Measurements from ENCODE around the gene CELSR3. TPM values are rescaled to one million over a fixed set of nuclear protein-coding genes. Genes with fewer than 3 reads are reported as not detected.

Gene CELSR3
- total RNA-seq, 2 experiments from 2014 or later, result 20.9 to 24.0 TPM

DNA sequence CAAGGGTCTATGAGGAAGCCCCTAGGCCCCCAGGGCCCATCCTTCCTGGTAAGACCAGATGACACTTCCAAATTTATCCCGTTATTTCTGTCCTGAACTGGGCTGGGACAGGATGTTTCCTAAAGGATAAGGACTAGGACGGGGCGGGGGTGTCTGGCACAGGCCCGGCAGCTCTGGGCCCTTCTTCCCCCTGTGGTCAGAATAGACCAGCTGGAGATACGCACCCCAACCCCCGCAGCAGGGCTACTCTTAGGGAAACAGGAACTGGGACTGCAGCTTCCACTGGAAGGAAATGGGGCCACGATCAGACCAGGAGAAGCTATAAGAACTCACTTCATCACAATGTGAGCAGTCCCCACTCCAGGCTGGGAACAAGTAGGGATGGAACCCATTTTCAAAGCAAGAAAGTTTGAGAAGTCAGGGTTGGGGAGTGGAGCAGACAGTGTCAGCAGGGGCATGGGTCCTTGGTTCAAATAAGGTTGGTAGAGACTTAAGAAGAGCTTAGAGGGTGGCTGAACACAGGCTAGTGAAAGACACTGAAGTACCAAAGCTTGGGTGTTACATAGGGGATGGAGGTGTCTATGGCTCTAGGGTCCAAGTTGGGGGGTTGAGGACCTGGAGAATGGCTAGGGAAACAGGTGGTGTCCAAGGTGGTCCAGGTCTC lies 21.9 kb upstream of the CELSR3 start:
- ATAC-seq (no peak), DNase-seq (no peak)
- Mint-ChIP-seq H3K4me1 (peaks cover 23% of the 10 kb centered on the region), H3K36me3 (peaks cover 28% of the 10 kb centered on the region), H3K27ac (peak overlapping the region; percentile 67), H3K4me3 (peak overlapping the region; percentile 90), H3K27me3 (no peaks in the 10 kb centered on the region), H3K9me3 (ENCODE audit: low read depth) (no peaks in the 10 kb centered on the region)
- CTCF ChIA-PET, result interaction anchor here (0.7 to 1.5 kb wide), 15 partner anchors 11 to 374 kb away, joined by 3 to 7 read pairs (median 3); partner anchors contain the start of genes CELSR3, IP6K2, NDUFAF3 and UQCRC1

DNA sequence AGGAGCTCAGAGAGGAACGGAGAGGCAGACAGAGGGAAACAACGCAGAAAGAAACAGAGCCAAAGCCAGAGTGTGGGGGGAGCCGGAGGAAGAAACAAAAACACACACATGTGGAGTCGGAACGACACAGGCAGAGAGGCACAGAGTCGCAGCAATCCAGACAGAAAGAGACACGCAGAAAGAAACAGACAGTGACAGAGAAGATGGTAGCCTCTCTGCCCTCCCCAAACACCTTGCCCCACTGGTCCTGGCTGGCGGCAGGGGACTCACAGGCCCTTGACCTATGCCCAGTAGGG lies 21.3 kb upstream of the CELSR3 start:
- H3K36me3 Mint-ChIP-seq, result peaks cover 28% of the 10 kb centered on the region
- CTCF ChIA-PET, result interaction anchor here (0.8 to 1.5 kb wide), 11 partner anchors 12 to 373 kb away, joined by 3 to 9 read pairs (median 4); partner anchors contain the start of gene CELSR3
- ATAC-seq, result no peak
- no peaks in the 10 kb centered on the region for H3K9me3 Mint-ChIP-seq (ENCODE audit: low read depth)
- H3K4me3 Mint-ChIP-seq, result peak overlapping the region; percentile 36
- H3K27me3 Mint-ChIP-seq, result no peaks in the 10 kb centered on the region
- H3K4me1 Mint-ChIP-seq, result peaks cover 23% of the 10 kb centered on the region
- H3K27ac Mint-ChIP-seq, result peak overlapping the region; percentile 17
- no peak for DNase-seq

DNA sequence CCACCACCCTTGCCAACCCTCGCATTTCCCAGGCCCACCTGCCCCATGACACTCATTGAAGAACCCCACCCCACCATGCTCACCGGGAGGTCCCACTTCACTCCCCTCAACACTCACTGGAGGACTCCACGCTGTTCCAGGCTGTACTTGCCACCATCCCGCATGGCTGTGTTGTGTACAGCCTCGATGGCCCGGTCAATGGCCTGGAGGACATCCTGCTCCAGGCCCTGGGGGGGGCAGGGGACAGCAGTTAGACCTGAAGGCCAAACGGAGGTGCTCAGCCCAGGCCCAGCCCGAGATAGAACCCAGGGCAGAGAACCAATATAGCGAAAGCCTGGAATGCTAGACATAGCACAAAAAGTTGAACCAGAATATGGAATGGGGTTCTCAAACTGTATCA lies 20.1 kb upstream of the CELSR3 start:
- DNase-seq (no peak), ATAC-seq (no peak)
- Mint-ChIP-seq H3K4me3 (no peak overlapping the region), H3K27ac (no peak overlapping the region), H3K4me1 (peaks cover 23% of the 10 kb centered on the region), H3K27me3 (no peaks in the 10 kb centered on the region), H3K36me3 (peaks cover 28% of the 10 kb centered on the region), H3K9me3 (ENCODE audit: low read depth) (no peaks in the 10 kb centered on the region)
- CTCF ChIA-PET, result interaction anchor here (0.9 to 1.1 kb wide), 2 partner anchors 18 to 19 kb away, joined by 3 to 9 read pairs; no protein-coding TSS in a partner anchor

DNA sequence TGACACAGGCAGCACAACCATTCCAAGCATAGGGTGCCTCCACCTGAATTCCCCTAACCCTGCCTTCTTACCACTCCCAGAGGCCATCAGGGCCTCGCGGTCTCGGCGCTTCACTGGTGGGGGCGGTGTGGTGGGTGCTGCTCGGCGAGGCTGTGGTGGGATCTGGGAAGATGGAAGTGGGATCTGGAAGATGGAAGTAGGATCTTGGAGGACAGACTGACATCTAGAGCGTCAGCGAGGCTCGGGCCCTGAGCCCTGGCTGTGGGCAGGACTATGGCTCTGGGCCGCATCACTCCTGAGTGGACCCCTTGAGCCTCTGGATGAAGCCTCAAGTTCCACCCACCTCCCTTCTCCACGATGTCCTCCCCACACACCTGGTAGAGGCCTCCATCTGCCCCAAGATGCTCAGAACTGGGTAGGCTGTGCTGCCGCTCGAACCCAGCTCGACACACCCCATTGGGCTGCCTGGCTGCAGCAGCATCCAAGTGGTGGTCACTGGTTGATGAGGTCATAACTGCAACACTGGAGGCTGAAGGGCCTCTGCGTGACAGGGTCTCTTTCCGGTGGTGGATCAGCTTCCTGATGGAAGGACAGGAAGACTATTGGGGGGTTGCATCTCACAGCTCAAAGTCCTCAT lies 19.4 kb upstream of the CELSR3 start:
- H3K4me1 Mint-ChIP-seq, result peaks cover 23% of the 10 kb centered on the region
- no peak overlapping the region for H3K4me3 Mint-ChIP-seq
- DNase-seq (no peak), ATAC-seq (no peak)
- peaks cover 30% of the 10 kb centered on the region for H3K36me3 Mint-ChIP-seq
- CTCF ChIA-PET, result interaction anchor here (0.9 kb wide), 1 partner anchor 18 kb away, joined by 3 read pairs; no protein-coding TSS in a partner anchor
- H3K27me3 Mint-ChIP-seq, result no peaks in the 10 kb centered on the region
- H3K27ac Mint-ChIP-seq, result no peak overlapping the region
- H3K9me3 Mint-ChIP-seq (ENCODE audit: low read depth), result no peaks in the 10 kb centered on the region

DNA sequence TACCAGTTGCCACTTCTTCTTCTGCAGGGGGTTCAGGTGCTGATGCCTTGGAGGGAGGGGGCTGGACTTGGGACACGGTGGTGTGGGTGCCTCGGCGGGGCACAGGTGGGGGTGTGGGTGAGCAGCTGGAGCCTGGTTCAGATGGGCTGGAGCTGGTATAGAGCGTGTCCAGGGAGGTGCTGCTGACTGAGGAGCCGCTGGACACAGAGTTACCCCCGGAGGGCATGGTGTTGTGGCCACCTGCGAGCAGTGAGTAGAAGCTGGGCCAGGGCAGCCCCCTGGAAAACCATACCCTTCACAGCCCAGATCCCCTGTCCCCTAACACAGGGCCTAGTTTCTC lies 18.8 kb upstream of the CELSR3 start:
- ATAC-seq (no peak), DNase-seq (no peak)
- Mint-ChIP-seq H3K9me3 (ENCODE audit: low read depth) (no peaks in the 10 kb centered on the region), H3K36me3 (peaks cover 30% of the 10 kb centered on the region), H3K4me3 (no peak overlapping the region), H3K27me3 (no peaks in the 10 kb centered on the region), H3K27ac (no peak overlapping the region), H3K4me1 (peaks cover 21% of the 10 kb centered on the region)
- CTCF ChIA-PET, result no interaction called here

DNA sequence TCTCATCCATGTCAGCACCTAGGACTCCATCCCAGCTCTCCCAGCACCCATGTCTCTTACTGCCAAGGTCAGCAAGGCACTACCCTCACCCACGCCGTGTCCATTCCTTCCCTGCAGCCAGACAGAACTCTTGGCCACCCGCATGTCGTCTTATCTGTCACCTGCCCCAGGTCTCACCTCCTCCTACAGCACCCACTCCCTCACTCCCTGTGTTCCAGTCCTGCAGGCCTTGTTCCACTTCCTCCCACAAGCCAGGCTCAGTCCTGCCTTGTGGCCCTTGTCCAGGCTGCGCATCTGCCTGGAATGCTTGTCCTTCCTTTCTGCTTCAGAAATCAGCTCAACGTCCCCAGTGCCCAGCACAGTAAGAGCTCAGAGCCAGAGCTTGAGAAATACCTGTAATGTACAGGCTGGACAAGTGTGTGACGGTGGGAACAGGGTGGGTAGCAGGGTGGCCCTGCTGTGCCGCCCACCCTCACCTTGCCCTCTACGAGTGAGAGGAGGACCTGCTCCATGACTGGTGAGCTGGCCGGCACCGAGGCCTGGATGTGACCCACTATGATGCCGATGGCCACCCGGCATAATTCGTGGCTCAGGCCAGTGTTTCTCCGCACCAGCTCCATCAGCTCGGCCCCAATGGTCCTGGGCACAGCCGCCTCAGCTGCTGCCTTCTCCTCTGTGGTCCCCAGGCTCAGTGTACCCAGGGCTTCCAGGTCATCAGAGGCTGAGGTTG lies 18.3 kb upstream of the CELSR3 start:
- DNase-seq (no peak), ATAC-seq (no peak)
- no peaks in the 10 kb centered on the region for H3K9me3 Mint-ChIP-seq (ENCODE audit: low read depth)
- H3K4me3 Mint-ChIP-seq, result no peak overlapping the region
- peaks cover 32% of the 10 kb centered on the region for H3K36me3 Mint-ChIP-seq
- CTCF ChIA-PET, result no interaction called here
- peaks cover 18% of the 10 kb centered on the region for H3K4me1 Mint-ChIP-seq
- no peak overlapping the region for H3K27ac Mint-ChIP-seq
- no peaks in the 10 kb centered on the region for H3K27me3 Mint-ChIP-seq

DNA sequence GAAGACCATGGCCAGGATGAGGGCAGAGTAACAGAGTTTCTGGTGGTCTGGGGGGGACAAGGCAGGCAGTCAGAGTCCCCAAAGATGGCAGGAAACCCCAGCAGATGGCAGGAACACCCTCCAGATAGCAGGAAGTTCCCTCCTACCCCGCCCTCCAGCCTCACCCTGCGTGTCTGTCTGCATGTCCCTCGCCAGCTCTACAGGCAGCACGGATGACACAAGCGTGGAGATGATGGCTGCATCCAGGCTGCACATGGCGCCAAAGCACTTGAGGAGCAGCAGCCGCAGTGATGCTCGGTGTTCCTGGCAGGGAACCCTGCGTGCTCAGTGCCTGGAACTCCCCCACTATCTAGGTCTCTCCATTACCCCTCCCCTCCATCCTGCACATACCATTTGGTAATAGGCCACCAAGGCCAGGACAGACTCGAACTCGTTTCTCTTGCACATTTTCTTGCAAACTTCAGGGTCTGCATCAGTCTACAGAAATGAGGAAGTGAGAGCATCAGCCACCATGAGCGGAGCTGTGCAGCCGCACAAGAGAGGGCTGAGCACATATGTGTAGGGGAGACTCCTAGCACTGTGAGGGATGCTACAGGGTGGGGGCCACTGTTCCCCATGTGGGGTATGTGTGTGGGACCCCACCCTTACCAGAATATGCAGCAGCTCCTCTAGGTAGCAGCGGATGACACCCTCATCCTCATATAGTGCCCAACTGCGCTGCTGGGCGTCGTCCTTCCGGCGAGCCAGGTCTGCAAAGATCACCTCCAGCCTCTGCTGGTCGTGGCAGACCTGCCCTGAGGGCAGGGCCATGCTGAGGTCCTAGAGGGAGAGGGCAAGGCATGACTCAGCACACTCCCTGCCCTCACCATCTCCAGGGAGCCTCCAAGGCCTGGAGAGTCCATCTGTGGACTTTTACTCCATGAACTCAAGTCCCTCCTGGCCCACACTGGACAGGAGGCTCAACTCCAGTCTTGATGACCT lies 17.0 kb upstream of the CELSR3 start:
- Mint-ChIP-seq H3K27me3 (no peaks in the 10 kb centered on the region), H3K36me3 (peaks cover 37% of the 10 kb centered on the region), H3K9me3 (ENCODE audit: low read depth) (no peaks in the 10 kb centered on the region), H3K4me1 (peaks cover 15% of the 10 kb centered on the region), H3K27ac (no peak overlapping the region), H3K4me3 (no peak overlapping the region)
- CTCF ChIA-PET, result no interaction called here
- DNase-seq, result no peak
- no peak for ATAC-seq

DNA sequence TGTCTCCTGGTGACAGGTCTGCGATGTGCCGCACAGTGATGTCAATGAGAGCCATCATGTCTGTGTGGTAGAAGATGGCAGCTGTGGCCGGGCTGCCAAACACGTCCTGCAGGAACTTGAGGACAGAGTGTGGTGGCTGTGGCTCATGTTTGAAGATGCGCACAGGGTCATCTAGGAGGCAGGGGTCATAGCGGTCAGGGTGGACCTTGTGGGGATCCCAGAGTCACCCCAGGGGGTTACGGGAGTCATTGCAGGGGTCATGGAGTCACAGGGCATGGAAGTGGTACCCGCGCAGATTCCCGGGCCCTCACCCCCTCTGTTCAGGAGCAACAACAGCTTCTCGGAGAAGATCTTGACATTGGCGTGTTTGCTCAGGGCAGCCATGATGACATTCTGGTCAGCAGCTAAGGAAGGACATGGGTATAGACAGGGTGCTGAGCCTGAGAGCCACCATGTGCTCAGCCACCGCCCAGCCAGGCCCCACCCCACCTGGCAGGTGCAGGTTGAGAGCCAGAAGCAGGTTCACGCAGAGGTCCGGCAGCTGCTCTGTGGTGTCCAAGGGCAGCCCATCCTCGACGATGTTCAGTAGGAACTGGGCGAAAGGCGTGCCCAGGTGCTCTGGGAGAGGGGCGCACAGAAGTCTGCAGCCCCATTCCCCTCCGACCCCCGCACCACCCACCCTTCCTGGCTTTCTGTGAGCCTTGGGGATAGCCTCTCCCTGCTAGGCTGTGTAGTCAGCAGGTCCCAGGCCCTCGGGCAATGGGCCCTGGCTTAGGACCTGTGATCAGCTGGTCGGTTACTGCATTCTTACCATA lies 16.1 kb upstream of the CELSR3 start:
- Mint-ChIP-seq H3K4me1 (peaks cover 6% of the 10 kb centered on the region), H3K36me3 (peaks cover 37% of the 10 kb centered on the region), H3K27ac (no peak overlapping the region), H3K4me3 (no peak overlapping the region), H3K9me3 (ENCODE audit: low read depth) (no peaks in the 10 kb centered on the region), H3K27me3 (no peaks in the 10 kb centered on the region)
- DNase-seq, result no peak
- no peak for ATAC-seq
- CTCF ChIA-PET, result no interaction called here

DNA sequence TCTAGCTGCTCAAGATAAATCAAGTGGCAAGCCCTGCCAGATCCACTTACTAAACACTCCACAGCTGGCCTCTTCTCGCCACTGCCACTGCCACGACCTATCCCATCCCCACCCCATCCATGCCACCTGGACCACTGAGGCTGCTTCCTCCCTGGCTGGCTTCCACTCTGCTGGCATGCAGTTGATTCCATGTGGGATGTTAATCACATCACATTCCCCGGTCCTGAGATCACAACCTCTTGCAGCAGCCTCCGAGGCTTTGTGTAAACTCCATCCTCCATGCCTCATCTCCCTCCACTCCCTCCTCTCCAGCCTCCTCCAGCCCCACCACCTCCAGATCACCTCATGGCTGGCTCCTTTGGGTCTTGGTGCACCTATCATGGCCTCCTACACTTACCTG lies 15.4 kb upstream of the CELSR3 start:
- peaks cover 37% of the 10 kb centered on the region for H3K36me3 Mint-ChIP-seq

DNA sequence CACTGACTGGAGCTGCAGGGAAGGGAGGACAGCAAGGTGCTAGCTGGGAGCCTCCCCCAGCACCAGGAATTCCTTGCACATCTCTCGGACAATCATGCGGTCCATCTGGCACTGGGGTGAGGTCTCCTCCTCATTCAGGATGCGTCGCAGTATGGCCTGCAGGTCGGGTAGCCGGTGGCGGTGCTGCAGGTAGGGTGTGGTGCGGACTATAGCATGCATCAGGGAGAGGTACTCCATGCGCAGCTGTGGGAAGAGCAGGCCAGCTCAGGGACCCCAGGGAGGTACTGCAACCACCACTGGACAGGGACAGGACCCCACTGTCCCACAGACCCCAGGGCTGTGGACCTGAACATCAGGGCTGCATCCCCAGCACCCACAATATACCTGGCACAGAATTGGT lies 11.8 kb upstream of the CELSR3 start:
- H3K9me3 Mint-ChIP-seq (ENCODE audit: low read depth), result no peaks in the 10 kb centered on the region
- H3K27ac Mint-ChIP-seq, result no peak overlapping the region
- H3K27me3 Mint-ChIP-seq, result no peaks in the 10 kb centered on the region
- H3K4me3 Mint-ChIP-seq, result no peak overlapping the region
- peaks cover 34% of the 10 kb centered on the region for H3K36me3 Mint-ChIP-seq
- ATAC-seq, result no peak
- no peak for DNase-seq
- CTCF ChIA-PET, result interaction anchor here (0.7 to 1.9 kb wide), 4 partner anchors 11 to 278 kb away, joined by 3 to 8 read pairs (median 4); partner anchors contain the start of genes NCKIPSD and SLC26A6
- H3K4me1 Mint-ChIP-seq, result no peaks in the 10 kb centered on the region

More for the DNA sequence above, 15.4 kb upstream of the CELSR3 start:
- no peak for DNase-seq
- no peak for ATAC-seq
- H3K27me3 Mint-ChIP-seq, result no peaks in the 10 kb centered on the region
- CTCF ChIA-PET, result interaction anchor here (1.1 to 1.5 kb wide), 2 partner anchors 8 to 14 kb away, joined by 4 read pairs; partner anchors contain the start of gene NCKIPSD
- no peak overlapping the region for H3K27ac Mint-ChIP-seq
- H3K4me3 Mint-ChIP-seq, result no peak overlapping the region
- H3K9me3 Mint-ChIP-seq (ENCODE audit: low read depth), result no peaks in the 10 kb centered on the region
- H3K4me1 Mint-ChIP-seq, result no peaks in the 10 kb centered on the region

DNA sequence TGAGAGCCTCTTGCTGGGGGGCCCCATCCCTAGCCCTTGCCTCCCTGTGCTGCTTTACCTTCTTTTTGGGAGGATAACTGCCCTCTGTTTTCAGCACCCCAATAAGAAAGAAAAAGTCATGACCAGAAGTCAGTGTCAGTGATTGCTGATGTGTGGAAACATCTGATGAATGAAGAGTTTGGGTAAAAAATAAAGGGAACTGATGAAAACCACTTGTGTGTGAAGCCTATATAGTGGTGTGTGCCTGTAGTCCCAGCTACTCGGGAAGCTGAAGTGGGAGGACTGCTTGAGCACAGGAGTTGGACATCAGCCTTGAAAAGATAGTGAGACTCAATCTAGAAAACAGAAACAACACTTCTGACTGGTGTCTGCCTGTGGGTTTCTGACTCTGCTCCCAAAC lies 9.8 kb upstream of the CELSR3 start:
- CTCF ChIA-PET, result interaction anchor here (1.4 kb wide), 1 partner anchor 14 kb away, joined by 3 read pairs; no protein-coding TSS in a partner anchor
- no peaks in the 10 kb centered on the region for H3K4me1 Mint-ChIP-seq
- DNase-seq, result no peak
- no peak overlapping the region for H3K27ac Mint-ChIP-seq
- H3K9me3 Mint-ChIP-seq (ENCODE audit: low read depth), result no peaks in the 10 kb centered on the region
- peaks cover 23% of the 10 kb centered on the region for H3K36me3 Mint-ChIP-seq
- no peaks in the 10 kb centered on the region for H3K27me3 Mint-ChIP-seq
- H3K4me3 Mint-ChIP-seq, result no peak overlapping the region
- ATAC-seq, result no peak

DNA sequence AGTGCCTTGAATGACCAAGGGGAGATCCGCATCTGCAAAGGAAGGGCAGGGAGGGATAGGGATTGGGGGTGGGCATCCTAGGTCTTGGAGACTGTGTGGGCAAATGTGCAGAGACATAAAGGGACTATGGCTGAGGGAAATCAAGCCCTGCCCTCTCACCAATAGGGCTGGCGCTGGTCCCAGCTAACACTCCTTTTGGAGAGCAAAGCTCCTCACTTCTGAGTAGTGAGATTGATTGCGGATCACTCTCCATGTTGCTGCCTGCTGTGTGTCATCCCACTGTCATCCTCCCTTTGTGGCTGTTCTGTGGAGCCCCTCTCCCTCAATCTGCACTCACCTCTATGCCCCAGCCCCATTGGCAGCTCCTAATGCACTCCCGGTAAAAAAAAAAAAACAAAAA lies 2.2 kb upstream of the CELSR3 start:
- H3K36me3 Mint-ChIP-seq, result peaks cover 6% of the 10 kb centered on the region
- H3K9me3 Mint-ChIP-seq (ENCODE audit: low read depth), result no peaks in the 10 kb centered on the region
- no peak overlapping the region for H3K4me3 Mint-ChIP-seq
- peaks cover 14% of the 10 kb centered on the region for H3K27me3 Mint-ChIP-seq
- peaks cover 19% of the 10 kb centered on the region for H3K4me1 Mint-ChIP-seq
- DNase-seq (no peak), ATAC-seq (no peak)
- H3K27ac Mint-ChIP-seq, result no peak overlapping the region
- CTCF ChIA-PET, result interaction anchor here (0.6 to 1.9 kb wide), 7 partner anchors 17 to 175 kb away, joined by 3 to 9 read pairs (median 3); partner anchors contain the start of gene IP6K2

Data from activated CD8-positive, alpha-beta memory T cell treated with anti-CD3 and anti-CD28 coated beads, Interleukin-2, amount 10 ng/mL, durations not matched to agents 7 days and 5 days (primary cell).